Measurements from ENCODE around the gene RALGAPA2.

Gene RALGAPA2

DNA sequence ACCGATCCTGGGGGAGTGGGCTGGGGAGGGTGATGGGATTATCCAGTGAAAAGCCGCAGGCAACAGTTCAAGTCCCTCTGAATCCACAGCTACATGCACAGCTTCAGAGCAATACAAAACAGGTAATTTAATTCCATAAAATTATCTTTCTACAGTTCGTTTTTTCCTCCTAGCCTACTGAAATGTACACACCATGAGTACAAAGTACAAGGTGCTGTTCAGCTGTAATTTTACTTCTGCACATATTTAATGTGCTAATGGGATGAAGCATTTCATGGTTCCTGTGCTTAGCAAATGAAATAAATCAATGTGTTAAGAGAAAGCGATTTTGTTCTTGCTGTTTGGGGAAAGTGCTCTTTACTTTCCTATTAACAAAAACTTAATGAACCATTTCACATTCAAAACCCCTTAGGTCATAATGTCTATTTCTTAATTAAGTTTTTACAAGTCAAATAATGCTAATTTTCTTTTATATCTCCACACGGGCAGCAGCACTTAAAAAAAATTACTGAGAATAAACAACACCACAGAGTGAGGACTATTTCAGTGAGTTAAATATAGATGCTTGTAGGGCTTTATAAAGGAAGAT is 272.7 kb downstream of the RALGAPA2 start:
- TF ChIP-seq, protein P1, sequence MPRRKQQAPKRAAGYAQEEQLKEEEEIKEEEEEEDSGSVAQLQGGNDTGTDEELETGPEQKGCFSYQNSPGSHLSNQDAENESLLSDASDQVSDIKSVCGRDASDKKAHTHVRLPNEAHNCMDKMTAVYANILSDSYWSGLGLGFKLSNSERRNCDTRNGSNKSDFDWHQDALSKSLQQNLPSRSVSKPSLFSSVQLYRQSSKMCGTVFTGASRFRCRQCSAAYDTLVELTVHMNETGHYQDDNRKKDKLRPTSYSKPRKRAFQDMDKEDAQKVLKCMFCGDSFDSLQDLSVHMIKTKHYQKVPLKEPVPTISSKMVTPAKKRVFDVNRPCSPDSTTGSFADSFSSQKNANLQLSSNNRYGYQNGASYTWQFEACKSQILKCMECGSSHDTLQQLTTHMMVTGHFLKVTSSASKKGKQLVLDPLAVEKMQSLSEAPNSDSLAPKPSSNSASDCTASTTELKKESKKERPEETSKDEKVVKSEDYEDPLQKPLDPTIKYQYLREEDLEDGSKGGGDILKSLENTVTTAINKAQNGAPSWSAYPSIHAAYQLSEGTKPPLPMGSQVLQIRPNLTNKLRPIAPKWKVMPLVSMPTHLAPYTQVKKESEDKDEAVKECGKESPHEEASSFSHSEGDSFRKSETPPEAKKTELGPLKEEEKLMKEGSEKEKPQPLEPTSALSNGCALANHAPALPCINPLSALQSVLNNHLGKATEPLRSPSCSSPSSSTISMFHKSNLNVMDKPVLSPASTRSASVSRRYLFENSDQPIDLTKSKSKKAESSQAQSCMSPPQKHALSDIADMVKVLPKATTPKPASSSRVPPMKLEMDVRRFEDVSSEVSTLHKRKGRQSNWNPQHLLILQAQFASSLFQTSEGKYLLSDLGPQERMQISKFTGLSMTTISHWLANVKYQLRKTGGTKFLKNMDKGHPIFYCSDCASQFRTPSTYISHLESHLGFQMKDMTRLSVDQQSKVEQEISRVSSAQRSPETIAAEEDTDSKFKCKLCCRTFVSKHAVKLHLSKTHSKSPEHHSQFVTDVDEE (CRISPR knock-in tag; IDR thresholded peaks at IDR 0.05): no peak
- TF ChIP-seq BACH2 (CRISPR knock-in tag; IDR thresholded peaks at IDR 0.05; ENCODE audit: borderline replicate concordance) (no peak), ISL1 (CRISPR knock-in tag; IDR thresholded peaks at IDR 0.05) (no peak), ZFP3 (CRISPR knock-in tag; IDR thresholded peaks at IDR 0.05) (no peak), GLIS3 (CRISPR knock-in tag; IDR thresholded peaks at IDR 0.05) (no peak), SNAI2 (CRISPR knock-in tag; IDR thresholded peaks at IDR 0.05) (no peak)
- TF ChIP-seq, protein P2, sequence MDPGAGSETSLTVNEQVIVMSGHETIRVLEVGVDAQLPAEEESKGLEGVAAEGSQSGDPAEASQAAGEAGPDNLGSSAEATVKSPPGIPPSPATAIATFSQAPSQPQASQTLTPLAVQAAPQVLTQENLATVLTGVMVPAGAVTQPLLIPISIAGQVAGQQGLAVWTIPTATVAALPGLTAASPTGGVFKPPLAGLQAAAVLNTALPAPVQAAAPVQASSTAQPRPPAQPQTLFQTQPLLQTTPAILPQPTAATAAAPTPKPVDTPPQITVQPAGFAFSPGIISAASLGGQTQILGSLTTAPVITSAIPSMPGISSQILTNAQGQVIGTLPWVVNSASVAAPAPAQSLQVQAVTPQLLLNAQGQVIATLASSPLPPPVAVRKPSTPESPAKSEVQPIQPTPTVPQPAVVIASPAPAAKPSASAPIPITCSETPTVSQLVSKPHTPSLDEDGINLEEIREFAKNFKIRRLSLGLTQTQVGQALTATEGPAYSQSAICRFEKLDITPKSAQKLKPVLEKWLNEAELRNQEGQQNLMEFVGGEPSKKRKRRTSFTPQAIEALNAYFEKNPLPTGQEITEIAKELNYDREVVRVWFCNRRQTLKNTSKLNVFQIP (CRISPR knock-in tag; IDR thresholded peaks at IDR 0.05; ENCODE audit: borderline replicate concordance, low read depth): no peak
- no peak for ATAC-seq

DNA sequence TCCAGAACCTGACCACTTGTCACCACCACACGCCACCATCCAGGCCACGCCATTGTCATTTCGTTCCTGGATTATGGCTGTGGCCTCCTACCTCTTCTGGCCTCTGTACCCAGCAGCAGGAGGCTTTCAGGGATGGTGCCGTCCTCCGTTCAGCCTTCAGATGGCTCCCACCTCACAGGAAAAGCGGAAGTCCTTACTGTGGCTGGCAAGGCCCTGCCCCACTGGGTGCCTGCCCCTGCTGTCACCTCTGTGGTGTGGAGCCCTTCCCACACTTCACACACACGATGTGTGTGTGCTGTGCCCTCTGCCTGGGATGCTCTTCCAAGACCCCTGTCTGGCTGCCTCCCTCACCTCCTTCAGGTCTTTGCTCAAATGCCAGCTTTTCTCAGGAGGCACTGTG is 275.1 kb downstream of the RALGAPA2 start:
- ATAC-seq: no peak
- TF ChIP-seq, protein P2 (CRISPR knock-in tag; IDR thresholded peaks at IDR 0.05; ENCODE audit: borderline replicate concordance, low read depth): no peak
- TF ChIP-seq RARB (CRISPR knock-in tag; IDR thresholded peaks at IDR 0.05) (no peak), ZNF565 (CRISPR knock-in tag; conservative IDR thresholded peaks at IDR 0.05; ENCODE audit: low read depth) (no peak), TCF4 (CRISPR knock-in tag; IDR thresholded peaks at IDR 0.05; ENCODE audit: borderline replicate concordance) (no peak), GLIS3 (CRISPR knock-in tag; IDR thresholded peaks at IDR 0.05) (no peak), CSDC2 (CRISPR knock-in tag; IDR thresholded peaks at IDR 0.05) (no peak)
- TF ChIP-seq, protein P3, sequence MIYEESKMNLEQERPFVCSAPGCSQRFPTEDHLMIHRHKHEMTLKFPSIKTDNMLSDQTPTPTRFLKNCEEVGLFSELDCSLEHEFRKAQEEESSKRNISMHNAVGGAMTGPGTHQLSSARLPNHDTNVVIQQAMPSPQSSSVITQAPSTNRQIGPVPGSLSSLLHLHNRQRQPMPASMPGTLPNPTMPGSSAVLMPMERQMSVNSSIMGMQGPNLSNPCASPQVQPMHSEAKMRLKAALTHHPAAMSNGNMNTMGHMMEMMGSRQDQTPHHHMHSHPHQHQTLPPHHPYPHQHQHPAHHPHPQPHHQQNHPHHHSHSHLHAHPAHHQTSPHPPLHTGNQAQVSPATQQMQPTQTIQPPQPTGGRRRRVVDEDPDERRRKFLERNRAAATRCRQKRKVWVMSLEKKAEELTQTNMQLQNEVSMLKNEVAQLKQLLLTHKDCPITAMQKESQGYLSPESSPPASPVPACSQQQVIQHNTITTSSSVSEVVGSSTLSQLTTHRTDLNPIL (CRISPR knock-in tag; IDR thresholded peaks at IDR 0.05; ENCODE audit: low read depth): no peak

DNA sequence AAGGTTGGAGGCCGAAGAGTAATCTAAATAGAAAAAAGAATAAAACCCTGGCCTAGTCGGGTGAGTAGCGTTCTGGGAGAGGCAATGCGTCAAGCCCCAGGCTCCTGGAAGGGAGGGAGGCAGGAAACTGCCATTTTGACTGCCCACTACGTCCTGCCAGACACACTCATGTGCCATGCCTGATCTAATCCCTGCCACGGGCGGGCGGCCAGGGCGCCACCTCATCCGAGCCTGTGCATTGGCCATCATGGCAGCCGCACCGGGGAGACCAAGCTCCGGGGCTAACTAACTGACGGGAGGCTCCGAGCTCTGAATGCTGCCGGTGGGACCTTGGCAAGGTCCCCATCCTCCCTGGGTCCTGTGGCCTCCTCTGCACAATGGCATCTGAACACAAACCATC is 275.8 kb downstream of the RALGAPA2 start:
- no peak for TF ChIP-seq ZFP30 (CRISPR knock-in tag; IDR thresholded peaks at IDR 0.05)
- TF ChIP-seq CSDC2 (CRISPR knock-in tag; IDR thresholded peaks at IDR 0.05): no peak
- TF ChIP-seq ZC3H10 (CRISPR knock-in tag; IDR thresholded peaks at IDR 0.05): no peak
- no peak for TF ChIP-seq SNAI2 (CRISPR knock-in tag; IDR thresholded peaks at IDR 0.05)
- no peak for TF ChIP-seq OSR1 (CRISPR knock-in tag; IDR thresholded peaks at IDR 0.05)
- TF ChIP-seq, protein P1 (CRISPR knock-in tag; IDR thresholded peaks at IDR 0.05): no peak

DNA sequence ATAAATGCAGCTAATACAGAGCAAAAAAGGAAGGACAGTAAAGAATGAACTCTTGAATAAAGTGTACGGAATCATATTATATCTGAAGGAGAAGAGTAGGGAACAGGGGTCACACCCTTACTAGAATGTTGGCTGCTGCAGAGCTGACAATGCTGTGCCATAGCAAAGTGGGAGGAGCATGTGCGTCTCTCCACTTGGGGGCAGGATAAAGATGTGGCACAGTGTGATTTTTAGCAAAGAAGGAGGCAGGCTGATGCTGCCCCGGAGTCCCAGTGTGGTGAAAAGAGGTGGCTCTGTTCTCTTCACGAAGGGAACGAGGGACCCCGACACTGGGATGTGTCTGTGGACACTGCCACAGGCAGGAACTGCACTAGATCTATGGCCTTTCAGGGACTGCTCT is 277.0 kb downstream of the RALGAPA2 start:
- ATAC-seq: no peak
- TF ChIP-seq ZNF70 (CRISPR knock-in tag; IDR thresholded peaks at IDR 0.05) (no peak), PPARA (CRISPR knock-in tag; IDR thresholded peaks at IDR 0.05; ENCODE audit: borderline replicate concordance) (no peak), RARB (CRISPR knock-in tag; IDR thresholded peaks at IDR 0.05) (no peak), ESRRG (CRISPR knock-in tag; IDR thresholded peaks at IDR 0.05) (no peak), SNAI2 (CRISPR knock-in tag; IDR thresholded peaks at IDR 0.05) (no peak)
- TF ChIP-seq, protein P1 (CRISPR knock-in tag; IDR thresholded peaks at IDR 0.05): no peak
- TF ChIP-seq, protein P2 (CRISPR knock-in tag; IDR thresholded peaks at IDR 0.05; ENCODE audit: borderline replicate concordance, low read depth): no peak

More for the DNA sequence above, 275.8 kb downstream of the RALGAPA2 start:
- no peak for ATAC-seq
